ENCODE data around the gene NCS1. TPM values are rescaled to one million over a fixed set of nuclear protein-coding genes. Genes with fewer than 3 reads are reported as not detected.

The NCS1 gene
- total RNA-seq, 1 experiment from 2014 or later: 18.2 TPM

- no peaks in the 10 kb centered on the region for H3K9me3 Mint-ChIP-seq (ENCODE audit: unreplicated experiment)
- DNase-seq: no peak
- ChIA-PET CTCF (no interaction called here), POLR2A (no interaction called here)
- Histone ChIP-seq H3K27me3 (replicated peaks; ENCODE audit: control insufficient read depth, insufficient read depth, low read length) (no peaks in the 10 kb centered on the region), H3K4me3 (ENCODE audit: low read depth, low read length) (no peak overlapping the region), H3K9me3 (no peaks in the 10 kb centered on the region), H3K36me3 (ENCODE audit: control insufficient read depth, insufficient read depth, low read length) (no peaks in the 10 kb centered on the region), H3K4me1 (peaks cover 9% of the 10 kb centered on the region)
- no peak for TF ChIP-seq CTCF (IDR thresholded peaks at IDR 0.05; ENCODE audit: insufficient read depth in 1 of 2, low read depth in 1 of 2, low read length in 1 of 2, severe bottlenecking in 1 of 2, unreplicated experiment in 1 of 2)
- no peak overlapping the region for H3K4me3 Mint-ChIP-seq (ENCODE audit: unreplicated experiment)
- no peak overlapping the region for H3K27ac Mint-ChIP-seq (ENCODE audit: unreplicated experiment)
- peaks cover 4% of the 10 kb centered on the region for H3K36me3 Mint-ChIP-seq (ENCODE audit: insufficient read depth, unreplicated experiment)
- H3K27me3 Mint-ChIP-seq (ENCODE audit: insufficient read depth, unreplicated experiment): no peaks in the 10 kb centered on the region
- intact Hi-C loops (cut with micrococcal nuclease; ENCODE audit: unreplicated experiment): no loop called here
- peaks cover 10% of the 10 kb centered on the region for H3K4me1 Mint-ChIP-seq (ENCODE audit: low read depth, unreplicated experiment)
- no TSS peak for BruUV-seq (replicated peaks)
Observed at GRCh38 chr9:130191749-130192120, 19.5 kb downstream of the NCS1 start.

DNA sequence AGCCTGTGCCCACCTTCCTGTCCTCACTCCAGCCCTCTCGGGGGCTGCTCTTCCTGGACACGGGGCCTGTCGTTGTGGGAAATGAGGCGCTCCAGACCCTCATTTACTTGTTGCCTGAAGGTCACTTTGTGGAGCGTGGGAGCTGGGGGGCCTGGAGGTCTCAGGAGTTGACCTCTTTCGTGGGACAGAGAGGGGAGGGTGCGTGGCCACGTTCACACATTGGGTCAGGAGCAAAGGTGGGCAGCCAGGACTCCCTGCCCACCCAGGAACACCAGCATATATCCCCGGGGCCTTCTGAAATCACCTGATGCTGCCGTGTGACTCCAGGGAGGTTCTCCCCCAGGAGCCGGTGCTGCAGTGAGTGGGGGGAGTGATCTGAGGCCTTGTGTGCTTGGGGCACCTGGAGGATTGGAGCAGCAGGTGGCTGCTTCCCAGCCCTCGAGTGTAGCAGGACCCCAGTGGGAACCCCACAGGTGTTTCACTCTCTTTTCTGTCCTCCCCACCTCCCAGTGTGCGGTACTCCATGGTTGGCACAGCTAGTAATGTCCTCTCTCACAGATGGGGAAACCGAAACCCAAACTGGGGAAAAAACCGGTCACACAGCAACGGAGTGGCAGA lies 20.3 kb downstream of the NCS1 start:
- Mint-ChIP-seq H3K4me3 (ENCODE audit: unreplicated experiment) (no peak overlapping the region), H3K36me3 (ENCODE audit: insufficient read depth, unreplicated experiment) (peaks cover 4% of the 10 kb centered on the region), H3K27me3 (ENCODE audit: insufficient read depth, unreplicated experiment) (no peaks in the 10 kb centered on the region), H3K27ac (ENCODE audit: unreplicated experiment) (no peak overlapping the region), H3K4me1 (ENCODE audit: low read depth, unreplicated experiment) (peaks cover 6% of the 10 kb centered on the region), H3K9me3 (ENCODE audit: unreplicated experiment) (no peaks in the 10 kb centered on the region)
- Histone ChIP-seq H3K4me3 (ENCODE audit: low read depth, low read length) (no peak overlapping the region), H3K4me1 (peaks cover 2% of the 10 kb centered on the region), H3K36me3 (ENCODE audit: control insufficient read depth, insufficient read depth, low read length) (no peaks in the 10 kb centered on the region), H3K9me3 (no peaks in the 10 kb centered on the region), H3K27me3 (replicated peaks; ENCODE audit: control insufficient read depth, insufficient read depth, low read length) (no peaks in the 10 kb centered on the region)
- DNase-seq: no peak
- no TSS peak for BruUV-seq (replicated peaks)
- ChIA-PET POLR2A (no interaction called here), CTCF (no interaction called here)
- intact Hi-C loops (cut with micrococcal nuclease; ENCODE audit: unreplicated experiment): no loop called here
- TF ChIP-seq CTCF (IDR thresholded peaks at IDR 0.05; ENCODE audit: insufficient read depth in 1 of 2, low read depth in 1 of 2, low read length in 1 of 2, severe bottlenecking in 1 of 2, unreplicated experiment in 1 of 2): no peak

DNA sequence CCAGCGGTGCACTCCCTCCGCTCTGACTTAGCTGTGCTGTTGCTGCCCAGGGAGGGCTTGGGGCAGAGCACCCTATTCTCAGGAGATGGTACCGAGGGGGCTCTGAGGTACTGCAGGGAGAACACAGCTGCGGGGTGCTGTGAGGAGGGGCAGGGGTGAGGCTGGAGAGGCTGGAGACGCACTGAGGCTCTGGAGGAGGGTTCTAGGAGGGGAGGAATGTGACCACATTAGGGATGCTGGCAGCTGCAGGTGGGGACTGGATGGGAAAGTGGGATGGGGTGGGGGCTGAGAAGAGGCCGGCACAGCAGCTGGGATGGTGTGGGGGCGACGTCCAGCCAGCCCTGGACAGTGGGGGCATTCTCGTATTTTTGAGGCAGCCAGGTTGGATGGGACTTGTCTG lies 20.9 kb downstream of the NCS1 start:
- Histone ChIP-seq H3K36me3 (ENCODE audit: control insufficient read depth, insufficient read depth, low read length) (no peaks in the 10 kb centered on the region), H3K9me3 (no peaks in the 10 kb centered on the region), H3K4me1 (no peaks in the 10 kb centered on the region), H3K4me3 (ENCODE audit: low read depth, low read length) (no peak overlapping the region), H3K27me3 (replicated peaks; ENCODE audit: control insufficient read depth, insufficient read depth, low read length) (no peaks in the 10 kb centered on the region)
- no peak overlapping the region for H3K27ac Mint-ChIP-seq (ENCODE audit: unreplicated experiment)
- DNase-seq: no peak
- H3K9me3 Mint-ChIP-seq (ENCODE audit: unreplicated experiment): no peaks in the 10 kb centered on the region
- H3K36me3 Mint-ChIP-seq (ENCODE audit: insufficient read depth, unreplicated experiment): peaks cover 4% of the 10 kb centered on the region
- ChIA-PET CTCF (no interaction called here), POLR2A (no interaction called here)
- no peak for TF ChIP-seq CTCF (IDR thresholded peaks at IDR 0.05; ENCODE audit: insufficient read depth in 1 of 2, low read depth in 1 of 2, low read length in 1 of 2, severe bottlenecking in 1 of 2, unreplicated experiment in 1 of 2)
- H3K27me3 Mint-ChIP-seq (ENCODE audit: insufficient read depth, unreplicated experiment): no peaks in the 10 kb centered on the region
- intact Hi-C loops (cut with micrococcal nuclease; ENCODE audit: unreplicated experiment): no loop called here
- H3K4me1 Mint-ChIP-seq (ENCODE audit: low read depth, unreplicated experiment): peaks cover 6% of the 10 kb centered on the region
- H3K4me3 Mint-ChIP-seq (ENCODE audit: unreplicated experiment): no peak overlapping the region
- BruUV-seq (replicated peaks): no TSS peak

Measured in Caco-2 (cell line).